SK-N-SH (cell line): Measurements from ENCODE around the gene PABPN1. TPM values are rescaled to one million over a fixed set of nuclear protein-coding genes. Genes with fewer than 3 reads are reported as not detected.
A peak's percentile ranks its signal among the peaks of the same experiment; 100 is the strongest.

Source experiments
- CTCF ChIA-PET: fragments of 300-600, 350-600 bp; formaldehyde crosslinking; extraction: SDS; loops from one replicate; lab custom pipeline; 2021; lab: Yijun Ruan, JAX
- POLR2A ChIA-PET: fragments of 350-600 bp; sonication (Branson Sonifier 250); formaldehyde crosslinking; extraction: SDS; loops from one replicate; lab custom pipeline; 2020; ENCODE audit warnings: antibody characterized with exemption, inconsistent platforms; lab: Yijun Ruan, JAX
- DNase-seq: peaks from one replicate; pipeline ENCODE4 v3.0.0; 2012
- H2AFZ ChIP-seq: fragments of 200-600 bp; sonication (generic); 2 replicates; pipeline ENCODE4 v1.8.1; 2016; ENCODE audit warnings: antibody characterized with exemption, mild to moderate bottlenecking, low read depth
- H3F3A ChIP-seq: fragments of 200-600 bp; sonication (generic); replicated peaks from 2 replicates; pipeline ENCODE3; 2016; ENCODE audit warnings: antibody characterized with exemption, mild to moderate bottlenecking; ENCODE audit not compliant: insufficient read depth
- H3K27ac ChIP-seq, 2 experiments: fragments of 200-500 bp in 1 of 2; fragments of 200-600 bp in 1 of 2; sonication (Bioruptor generic) in 1 of 2; sonication (generic), shearing (Covaris generic) in 1 of 2; 2 replicates each; pipeline versions ENCODE4 v1.5.1 to v1.6.1; 2014 to 2016; ENCODE audit warnings: low read depth in 2 of 2, inconsistent platforms in 1 of 2, low read length in 1 of 2, mild to moderate bottlenecking in 1 of 2, mixed read lengths in 1 of 2
- H3K27me3 ChIP-seq: fragments of 200-600 bp; sonication (generic), shearing (Covaris generic); 2 replicates; pipeline ENCODE4 v1.6.1; 2016; ENCODE audit warnings: mixed run types; ENCODE audit not compliant: insufficient read depth
- H3K36me3 ChIP-seq, 2 experiments: fragments of 200-500 bp in 1 of 2; fragments of 200-600 bp in 1 of 2; sonication (Bioruptor generic) in 1 of 2; sonication (generic) in 1 of 2; replicated peaks in 1 of 2; 2 replicates each; pipeline versions ENCODE3 to v1.5.1; 2014 to 2016; ENCODE audit warnings: low read length in 1 of 2, mild to moderate bottlenecking in 1 of 2; ENCODE audit not compliant: insufficient read depth in 2 of 2, control insufficient read depth in 1 of 2
- H3K4me1 ChIP-seq, 2 experiments: fragments of 200-500 bp in 1 of 2; fragments of 200-600 bp in 1 of 2; sonication (Bioruptor generic) in 1 of 2; sonication (generic), shearing (Covaris generic) in 1 of 2; 2 replicates each; pipeline versions ENCODE4 v1.5.1 to v1.6.1; 2014 to 2016; ENCODE audit warnings: low read depth in 1 of 2, low read length in 1 of 2, mixed run types in 1 of 2; ENCODE audit not compliant: insufficient read depth in 2 of 2, control insufficient read depth in 1 of 2
- H3K4me2 ChIP-seq: fragments of 200-600 bp; sonication (generic), shearing (Covaris generic); 2 replicates; pipeline ENCODE4 v1.6.1; 2017; ENCODE audit warnings: mixed run types
- H3K4me3 ChIP-seq, 2 experiments: fragments of 200-500 bp in 1 of 2; fragments of 200-600 bp in 1 of 2; sonication (Bioruptor generic) in 1 of 2; sonication (generic), shearing (Covaris generic) in 1 of 2; 2 replicates each; pipeline versions ENCODE4 v1.5.1 to v1.8.1; 2014 to 2016; ENCODE audit warnings: low read depth in 2 of 2, inconsistent platforms in 1 of 2, low read length in 1 of 2, mild to moderate bottlenecking in 1 of 2, mixed read lengths in 1 of 2, moderate library complexity in 1 of 2
- H3K79me2 ChIP-seq: fragments of 200-600 bp; sonication (generic); 2 replicates; pipeline ENCODE4 v1.8.1; 2017; ENCODE audit warnings: mild to moderate bottlenecking; ENCODE audit not compliant: insufficient read depth
- H3K9ac ChIP-seq: fragments of 200-600 bp; sonication (generic); 2 replicates; pipeline ENCODE4 v1.6.1; 2017; ENCODE audit warnings: mixed run types
- H3K9me2 ChIP-seq: fragments of 200-600 bp; sonication (generic); 2 replicates; pipeline ENCODE4 v1.6.1; 2017; ENCODE audit warnings: mixed run types
- H3K9me3 ChIP-seq: fragments of 200-600 bp; sonication (generic); 2 replicates; pipeline ENCODE4 v1.6.1; 2017; ENCODE audit warnings: mixed run types, mild to moderate bottlenecking, moderate library complexity
- H4K20me1 ChIP-seq: fragments of 200-600 bp; sonication (generic); 2 replicates; pipeline ENCODE4 v1.6.1; 2017; ENCODE audit warnings: mild to moderate bottlenecking, mixed run types; ENCODE audit not compliant: insufficient read depth
- EP300 ChIP-seq, 2 experiments: IDR thresholded peaks; 2 replicates each; pipeline versions ENCODE4 v1.4.0 to v1.6.1; 2012; ENCODE audit warnings: borderline replicate concordance in 1 of 2, low read depth in 1 of 2, low read length in 1 of 2
- FOSL2 ChIP-seq: IDR thresholded peaks from 2 replicates; pipeline ENCODE4 v1.4.0; 2012; ENCODE audit warnings: low read depth, mild to moderate bottlenecking, moderate library complexity, borderline replicate concordance
- FOXJ3 ChIP-seq: sonication (generic); formaldehyde crosslinking; IDR thresholded peaks from 2 replicates; pipeline ENCODE4 v1.5.1; 2020; ENCODE audit warnings: mild to moderate bottlenecking, missing genetic modification reagents
- FOXM1 ChIP-seq: IDR thresholded peaks from 2 replicates; pipeline ENCODE4 v1.4.0; 2012; ENCODE audit warnings: low read depth, mild to moderate bottlenecking
- GATA2 ChIP-seq: sonication (generic); formaldehyde crosslinking; IDR thresholded peaks from 2 replicates; pipeline ENCODE4 v1.5.0; 2020; ENCODE audit warnings: mild to moderate bottlenecking, missing genetic modification reagents
- MXI1 ChIP-seq: IDR thresholded peaks from 2 replicates; pipeline ENCODE4 v1.6.1; 2012; ENCODE audit warnings: mild to moderate bottlenecking, low read depth, low read length, improper control_type of control experiment
- PBX3 ChIP-seq: IDR thresholded peaks from 2 replicates; pipeline ENCODE4; 2012
- RAD21 ChIP-seq: IDR thresholded peaks from 2 replicates; pipeline ENCODE4 v1.6.1; 2012; ENCODE audit warnings: mild to moderate bottlenecking, low read length
- RCOR1 ChIP-seq: fragments of 150-350 bp; IDR thresholded peaks from 2 replicates; pipeline ENCODE4 v1.6.1; 2017; ENCODE audit warnings: antibody characterized with exemption, low read length
- REST ChIP-seq: IDR thresholded peaks from 2 replicates; pipeline ENCODE4 v1.6.1; 2012; ENCODE audit warnings: mild to moderate bottlenecking, low read depth, low read length, moderate library complexity
- RFX5 ChIP-seq: IDR thresholded peaks from 2 replicates; pipeline ENCODE4 v1.6.1; 2012; ENCODE audit warnings: mild to moderate bottlenecking, improper control_type of control experiment, low read length
- SIN3A ChIP-seq: IDR thresholded peaks from 2 replicates; pipeline ENCODE4 v1.6.1; 2012; ENCODE audit warnings: low read depth, mild to moderate bottlenecking, low read length, moderate library complexity, borderline replicate concordance
- SMC3 ChIP-seq: IDR thresholded peaks from 2 replicates; pipeline ENCODE4 v1.6.1; 2012; ENCODE audit warnings: low read depth, low read length, improper control_type of control experiment
- TAF1 ChIP-seq: IDR thresholded peaks from 2 replicates; pipeline ENCODE4 v1.6.1; 2012; ENCODE audit warnings: low read depth, mild to moderate bottlenecking, low read length, moderate library complexity, borderline replicate concordance
- YY1 ChIP-seq: IDR thresholded peaks from 2 replicates; pipeline ENCODE4 v1.4.0; 2012; ENCODE audit warnings: low read depth, mild to moderate bottlenecking
- WGBS: methylation state at CpG from one replicate; pipeline ENCODE4 v1.1.6; 2017; ENCODE audit warnings: low lambda C conversion rate; 5-methylcytosine and 5-hydroxymethylcytosine counted together
- polyA plus RNA-seq, 3 experiments: library from polyadenylated mRNA; depleted of rRNA; stranded (reverse); fragments of >200 nt; gene quantifications; 2 replicates each; pipeline ENCODE4 v1.2.3, GENCODE V29; 2012
- TF ChIP-seq, protein P1 (sequence below): fragments of 200-600 bp; sonication (generic); IDR thresholded peaks from 2 replicates; pipeline ENCODE4 v1.6.1; 2017; ENCODE audit warnings: antibody characterized with exemption, mild to moderate bottlenecking, moderate library complexity
- TF ChIP-seq, protein P2 (sequence below): IDR thresholded peaks from 2 replicates; pipeline ENCODE4 v1.4.0; 2012; ENCODE audit warnings: low read depth, borderline replicate concordance
- TF ChIP-seq, protein P3 (sequence below): fragments of 150-350 bp; IDR thresholded peaks from 2 replicates; pipeline ENCODE4 v1.6.1; 2017; ENCODE audit warnings: antibody characterized with exemption, low read length, low read depth, borderline replicate concordance
- TF ChIP-seq, protein P4 (sequence below): IDR thresholded peaks from 2 replicates; pipeline ENCODE4 v1.4.0; 2012; ENCODE audit warnings: low read depth, borderline replicate concordance
- TF ChIP-seq, protein P5 (sequence below): IDR thresholded peaks from 2 replicates; pipeline ENCODE4 v1.4.0; 2012; ENCODE audit warnings: low read depth

Gene PABPN1
- polyA plus RNA-seq, 1 of the 3 experiments (the other 2 are of a cell fraction) = 266 TPM

- peaks cover 35 to 52% of the 10 kb centered on the region in 2 experiments for H3K36me3 ChIP-seq
- peak overlapping the region; percentile 45; the same call in 1 of the 2 replicates for H3K9ac ChIP-seq
- peaks cover 40% of the 10 kb centered on the region for H3F3A ChIP-seq
- ChIA-PET CTCF (interaction anchor here (0.7 to 13.2 kb wide), 9 partner anchors 9 to 240 kb away, joined by 3 to 179 read pairs (median 3); partner anchors contain the start of genes BCL2L2, CMTM5, HOMEZ and PPP1R3E), POLR2A (interaction anchor here (1.0 to 3.5 kb wide), 8 partner anchors 9 to 45 kb away, joined by 4 to 34 read pairs (median 10); partner anchors contain the start of genes BCL2L2, EFS, HOMEZ and PPP1R3E)
- peak overlapping the region; percentile 40 to 51; a peak in 3 of 4 replicates for H3K4me3 ChIP-seq
- TF ChIP-seq FOXM1 (no peak), PBX3 (no peak), YY1 (no peak), RFX5 (no peak), FOSL2 (no peak), TAF1 (no peak), FOXJ3 (no peak), GATA2 (no peak), RAD21 (no peak), EP300 (IDR thresholded peaks at IDR 0.05; ENCODE audit: borderline replicate concordance in 1 of 2, low read depth in 1 of 2, low read length in 1 of 2) (no peak), RCOR1 (no peak), REST (no peak), SIN3A (no peak), MXI1 (no peak), SMC3 (no peak)
- TF ChIP-seq, protein P1, sequence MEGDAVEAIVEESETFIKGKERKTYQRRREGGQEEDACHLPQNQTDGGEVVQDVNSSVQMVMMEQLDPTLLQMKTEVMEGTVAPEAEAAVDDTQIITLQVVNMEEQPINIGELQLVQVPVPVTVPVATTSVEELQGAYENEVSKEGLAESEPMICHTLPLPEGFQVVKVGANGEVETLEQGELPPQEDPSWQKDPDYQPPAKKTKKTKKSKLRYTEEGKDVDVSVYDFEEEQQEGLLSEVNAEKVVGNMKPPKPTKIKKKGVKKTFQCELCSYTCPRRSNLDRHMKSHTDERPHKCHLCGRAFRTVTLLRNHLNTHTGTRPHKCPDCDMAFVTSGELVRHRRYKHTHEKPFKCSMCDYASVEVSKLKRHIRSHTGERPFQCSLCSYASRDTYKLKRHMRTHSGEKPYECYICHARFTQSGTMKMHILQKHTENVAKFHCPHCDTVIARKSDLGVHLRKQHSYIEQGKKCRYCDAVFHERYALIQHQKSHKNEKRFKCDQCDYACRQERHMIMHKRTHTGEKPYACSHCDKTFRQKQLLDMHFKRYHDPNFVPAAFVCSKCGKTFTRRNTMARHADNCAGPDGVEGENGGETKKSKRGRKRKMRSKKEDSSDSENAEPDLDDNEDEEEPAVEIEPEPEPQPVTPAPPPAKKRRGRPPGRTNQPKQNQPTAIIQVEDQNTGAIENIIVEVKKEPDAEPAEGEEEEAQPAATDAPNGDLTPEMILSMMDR = no peak
- TF ChIP-seq, protein P2, sequence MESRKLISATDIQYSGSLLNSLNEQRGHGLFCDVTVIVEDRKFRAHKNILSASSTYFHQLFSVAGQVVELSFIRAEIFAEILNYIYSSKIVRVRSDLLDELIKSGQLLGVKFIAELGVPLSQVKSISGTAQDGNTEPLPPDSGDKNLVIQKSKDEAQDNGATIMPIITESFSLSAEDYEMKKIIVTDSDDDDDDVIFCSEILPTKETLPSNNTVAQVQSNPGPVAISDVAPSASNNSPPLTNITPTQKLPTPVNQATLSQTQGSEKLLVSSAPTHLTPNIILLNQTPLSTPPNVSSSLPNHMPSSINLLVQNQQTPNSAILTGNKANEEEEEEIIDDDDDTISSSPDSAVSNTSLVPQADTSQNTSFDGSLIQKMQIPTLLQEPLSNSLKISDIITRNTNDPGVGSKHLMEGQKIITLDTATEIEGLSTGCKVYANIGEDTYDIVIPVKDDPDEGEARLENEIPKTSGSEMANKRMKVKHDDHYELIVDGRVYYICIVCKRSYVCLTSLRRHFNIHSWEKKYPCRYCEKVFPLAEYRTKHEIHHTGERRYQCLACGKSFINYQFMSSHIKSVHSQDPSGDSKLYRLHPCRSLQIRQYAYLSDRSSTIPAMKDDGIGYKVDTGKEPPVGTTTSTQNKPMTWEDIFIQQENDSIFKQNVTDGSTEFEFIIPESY = no peak
- TF ChIP-seq, protein P3, sequence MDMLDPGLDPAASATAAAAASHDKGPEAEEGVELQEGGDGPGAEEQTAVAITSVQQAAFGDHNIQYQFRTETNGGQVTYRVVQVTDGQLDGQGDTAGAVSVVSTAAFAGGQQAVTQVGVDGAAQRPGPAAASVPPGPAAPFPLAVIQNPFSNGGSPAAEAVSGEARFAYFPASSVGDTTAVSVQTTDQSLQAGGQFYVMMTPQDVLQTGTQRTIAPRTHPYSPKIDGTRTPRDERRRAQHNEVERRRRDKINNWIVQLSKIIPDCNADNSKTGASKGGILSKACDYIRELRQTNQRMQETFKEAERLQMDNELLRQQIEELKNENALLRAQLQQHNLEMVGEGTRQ = no peak
- TF ChIP-seq, protein P4, sequence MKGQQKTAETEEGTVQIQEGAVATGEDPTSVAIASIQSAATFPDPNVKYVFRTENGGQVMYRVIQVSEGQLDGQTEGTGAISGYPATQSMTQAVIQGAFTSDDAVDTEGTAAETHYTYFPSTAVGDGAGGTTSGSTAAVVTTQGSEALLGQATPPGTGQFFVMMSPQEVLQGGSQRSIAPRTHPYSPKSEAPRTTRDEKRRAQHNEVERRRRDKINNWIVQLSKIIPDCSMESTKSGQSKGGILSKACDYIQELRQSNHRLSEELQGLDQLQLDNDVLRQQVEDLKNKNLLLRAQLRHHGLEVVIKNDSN = no peak
- TF ChIP-seq, protein P5, sequence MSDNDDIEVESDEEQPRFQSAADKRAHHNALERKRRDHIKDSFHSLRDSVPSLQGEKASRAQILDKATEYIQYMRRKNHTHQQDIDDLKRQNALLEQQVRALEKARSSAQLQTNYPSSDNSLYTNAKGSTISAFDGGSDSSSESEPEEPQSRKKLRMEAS = no peak
- H3K4me2 ChIP-seq = peak overlapping the region; percentile 54
- H3K27me3 ChIP-seq = no peaks in the 10 kb centered on the region
- peak overlapping the region; percentile 74 for H2AFZ ChIP-seq
- peaks cover 13 to 19% of the 10 kb centered on the region in 2 experiments; a peak in 3 of 4 replicates for H3K4me1 ChIP-seq
- WGBS = 97% methylated on average over 17 of the region's 17 CpGs
- no peaks in the 10 kb centered on the region for H4K20me1 ChIP-seq
- no peaks in the 10 kb centered on the region for H3K9me3 ChIP-seq
- H3K9me2 ChIP-seq = no peaks in the 10 kb centered on the region
- no peak for DNase-seq
- peaks cover 63% of the 10 kb centered on the region for H3K79me2 ChIP-seq
- H3K27ac ChIP-seq = peak overlapping the region; percentile 88 to 91
These were observed 1.3 kb upstream of the PABPN1 start for GRCh38 chr14:23319746-23320583.
